Neural cell (in vitro differentiated cells): ENCODE measurements around the gene HGD. TPM values are rescaled to one million over a fixed set of nuclear protein-coding genes. Genes with fewer than 3 reads are reported as not detected.

Experiments used
- H2AFZ ChIP-seq: fragments of 200-600, 300-800 bp; sonication (generic), shearing (Covaris generic); 2 replicates; pipeline ENCODE4 v1.6.0; 2014; ENCODE audit warnings: low read depth, mild to moderate bottlenecking, antibody characterized with exemption, low read length, moderate library complexity
- H3F3A ChIP-seq: fragments of 200-600 bp; shearing (Covaris generic); 2 replicates; pipeline ENCODE4 v1.6.1; 2016; ENCODE audit warnings: mild to moderate bottlenecking, moderate library complexity, mixed read lengths, antibody characterized with exemption, low read length; ENCODE audit not compliant: insufficient read depth, poor library complexity, severe bottlenecking
- H3K27ac ChIP-seq: fragments of 200-600, 300-800 bp; sonication (generic), shearing (Covaris generic); 2 replicates; pipeline ENCODE4 v1.5.1; 2014; ENCODE audit warnings: mild to moderate bottlenecking, low read length, moderate library complexity
- H3K27me3 ChIP-seq: fragments of 300-800, 200-600 bp; sonication (generic), shearing (Covaris generic); 2 replicates; pipeline ENCODE4 v1.6.0; 2014; ENCODE audit warnings: mild to moderate bottlenecking, low read depth, low read length, moderate library complexity; ENCODE audit not compliant: insufficient read depth
- H3K36me3 ChIP-seq: fragments of 300-800, 200-600 bp; sonication (generic), shearing (Covaris generic); 2 replicates; pipeline ENCODE4 v1.5.1; 2014; ENCODE audit warnings: mild to moderate bottlenecking, antibody characterized with exemption, low read length, moderate library complexity; ENCODE audit not compliant: insufficient read depth
- H3K4me2 ChIP-seq: fragments of 300-800, 200-600 bp; sonication (generic), shearing (Covaris generic); 2 replicates; pipeline ENCODE4 v1.6.0; 2014; ENCODE audit warnings: mild to moderate bottlenecking, low read length
- H3K4me3 ChIP-seq: fragments of 300-800, 200-600 bp; sonication (generic), shearing (Covaris generic); 2 replicates; pipeline ENCODE4 v1.5.1; 2014; ENCODE audit warnings: mild to moderate bottlenecking, low read length, moderate library complexity
- H3K79me2 ChIP-seq: fragments of 200-600 bp; shearing (Covaris generic); replicated peaks from 2 replicates; pipeline ENCODE4 v1.6.0; 2014; ENCODE audit warnings: mild to moderate bottlenecking, low read length, moderate library complexity; ENCODE audit not compliant: insufficient read depth
- H3K9ac ChIP-seq: fragments of 300-800, 200-600 bp; sonication (generic), shearing (Covaris generic); 2 replicates; pipeline ENCODE4 v1.6.1; 2016; ENCODE audit warnings: mild to moderate bottlenecking, low read length, mixed read lengths
- H3K9me2 ChIP-seq: fragments of 200-600 bp; shearing (Covaris generic); 2 replicates; pipeline ENCODE4 v1.6.1; 2016; ENCODE audit warnings: mild to moderate bottlenecking, low read length, mixed read lengths; ENCODE audit not compliant: insufficient read depth
- H3K9me3 ChIP-seq: fragments of 200-600, 300-800 bp; sonication (generic), shearing (Covaris generic); 2 replicates; pipeline ENCODE4 v1.6.1; 2016; ENCODE audit warnings: mild to moderate bottlenecking, mixed run types, low read length, moderate library complexity, mixed read lengths
- H4K20me1 ChIP-seq: fragments of 200-600 bp; shearing (Covaris generic); 2 replicates; pipeline ENCODE4 v1.6.1; 2016; ENCODE audit warnings: mild to moderate bottlenecking, mixed run types; ENCODE audit not compliant: insufficient read depth
- CTCF ChIP-seq: fragments of 450-650 bp; IDR thresholded peaks from 2 replicates; pipeline ENCODE4 v1.5.1; 2014; ENCODE audit warnings: antibody characterized with exemption, mild to moderate bottlenecking, moderate library complexity; ENCODE audit not compliant: poor library complexity, severe bottlenecking
- EP300 ChIP-seq: fragments of 450-650 bp; conservative IDR thresholded peaks from 2 replicates; pipeline ENCODE4 v1.6.1; 2014; ENCODE audit warnings: antibody characterized with exemption, mild to moderate bottlenecking, moderate library complexity; ENCODE audit not compliant: poor library complexity, severe bottlenecking
- EZH2 ChIP-seq: fragments of 200-600, 300-800 bp; shearing (Covaris generic), sonication (generic); IDR thresholded peaks from 2 replicates; pipeline ENCODE4 v1.6.1; 2014; ENCODE audit warnings: antibody characterized with exemption, low read length, borderline replicate concordance, mild to moderate bottlenecking; ENCODE audit not compliant: insufficient read depth, poor library complexity, severe bottlenecking
- MXI1 ChIP-seq: fragments of 450-650 bp; conservative IDR thresholded peaks from 2 replicates; pipeline ENCODE4 v1.6.1; 2014; ENCODE audit warnings: antibody characterized with exemption, mild to moderate bottlenecking; ENCODE audit not compliant: poor library complexity, severe bottlenecking
- POLR2AphosphoS5 ChIP-seq: IDR thresholded peaks from 2 replicates; pipeline ENCODE4 v1.6.1; 2012
- RAD21 ChIP-seq: fragments of 450-650 bp; conservative IDR thresholded peaks from 2 replicates; pipeline ENCODE4 v1.6.1; 2014; ENCODE audit warnings: antibody characterized with exemption, mild to moderate bottlenecking, moderate library complexity
- REST ChIP-seq: IDR thresholded peaks from 2 replicates; pipeline ENCODE4 v1.6.1; 2012; ENCODE audit warnings: borderline replicate concordance
- SMC3 ChIP-seq: fragments of 450-650 bp; conservative IDR thresholded peaks from 2 replicates; pipeline ENCODE4 v1.6.1; 2014; ENCODE audit warnings: antibody characterized with exemption, mild to moderate bottlenecking, moderate library complexity; ENCODE audit not compliant: poor library complexity
- TAF1 ChIP-seq: IDR thresholded peaks from 2 replicates; pipeline ENCODE4 v1.6.1; 2012; ENCODE audit warnings: low read depth
- polyA plus RNA-seq: library from polyadenylated mRNA; depleted of rRNA; stranded (reverse); fragments of >200 nt; gene quantifications from 2 replicates; pipeline ENCODE4 v1.2.3, GENCODE V29; 2014

HGD gene
- polyA plus RNA-seq, 1 donor from 2014 or later, result not detected

- H3K9me2 ChIP-seq, result no peaks in the 10 kb centered on the region
- no peak overlapping the region for H3K27ac ChIP-seq
- H4K20me1 ChIP-seq, result no peaks in the 10 kb centered on the region
- no peaks in the 10 kb centered on the region for H3K9me3 ChIP-seq
- H3F3A ChIP-seq, result no peaks in the 10 kb centered on the region
- H3K4me3 ChIP-seq, result no peak overlapping the region
- no peaks in the 10 kb centered on the region for H3K27me3 ChIP-seq
- H3K36me3 ChIP-seq, result no peaks in the 10 kb centered on the region
- H2AFZ ChIP-seq, result no peak overlapping the region
- H3K79me2 ChIP-seq, result no peaks in the 10 kb centered on the region
- no peak for TF ChIP-seq REST
- TF ChIP-seq MXI1, result no peak
- no peak for TF ChIP-seq EP300
- no peak for TF ChIP-seq SMC3
- no peak for TF ChIP-seq POLR2AphosphoS5
- TF ChIP-seq EZH2, result no peak
- TF ChIP-seq CTCF, result no peak
- TF ChIP-seq TAF1, result no peak
- TF ChIP-seq RAD21, result no peak
- no peak overlapping the region for H3K9ac ChIP-seq
- no peak overlapping the region for H3K4me2 ChIP-seq
Measured at GRCh38 chr3:120604382-120604781, 77.7 kb downstream of the HGD start.

GRCh38 chr3:120602682-120603081, 79.4 kb downstream of the HGD start:
- Histone ChIP-seq H2AFZ (no peak overlapping the region), H3K27me3 (no peaks in the 10 kb centered on the region), H3K9me2 (no peaks in the 10 kb centered on the region), H3K4me2 (no peak overlapping the region), H3K79me2 (peaks cover under 1% of the 10 kb centered on the region), H3K4me3 (no peak overlapping the region), H3K9me3 (no peaks in the 10 kb centered on the region), H3F3A (no peaks in the 10 kb centered on the region), H4K20me1 (no peaks in the 10 kb centered on the region), H3K36me3 (no peaks in the 10 kb centered on the region), H3K27ac (no peak overlapping the region), H3K9ac (no peak overlapping the region)
- TF ChIP-seq EZH2, result no peak
- TF ChIP-seq REST, result no peak
- TF ChIP-seq MXI1, result no peak
- no peak for TF ChIP-seq TAF1
- TF ChIP-seq POLR2AphosphoS5, result no peak
